NCI-H69 (cell line): ENCODE data around the gene DPPA4.
"Not testable (repeated sequence)": the region's sequence is repeated elsewhere in the genome, so short reads cannot be mapped to it uniquely, and the experiment has no call there.

ENCODE experiments used
- DNase-seq: peaks from one replicate; lab custom pipeline; 2025; lab: John Stamatoyannopoulos, UW

DPPA4 gene

GRCh38 chr3:109337393-109337792, at the start of gene DPPA4:
TSS of gene DPPA4 (minus strand) at chr3:109337546. CDS start at chr3:109337517, 29 bp downstream.
- DNase-seq: no peak

- no peak for DNase-seq
These were observed 48.3 kb upstream of the DPPA4 start for GRCh38 chr3:109385442-109386318.

GRCh38 chr3:109384164-109384563, 46.8 kb upstream of the DPPA4 start:
- DNase-seq: no peak

- no peak for DNase-seq
These were observed 45.2 kb upstream of the DPPA4 start for GRCh38 chr3:109382588-109382987.

- DNase-seq: no peak
These were observed 38.6 kb upstream of the DPPA4 start for GRCh38 chr3:109375975-109376374.

- not testable (repeated sequence) for DNase-seq
These were observed 37.1 kb upstream of the DPPA4 start for GRCh38 chr3:109374434-109374833.

GRCh38 chr3:109373933-109374332, 36.6 kb upstream of the DPPA4 start:
- DNase-seq: no peak

GRCh38 chr3:109372639-109373038, 35.3 kb upstream of the DPPA4 start:
- DNase-seq: no peak

- DNase-seq: no peak
These were observed 32.2 kb upstream of the DPPA4 start for GRCh38 chr3:109369510-109369909.

GRCh38 chr3:109364088-109364487, 26.7 kb upstream of the DPPA4 start:
- no peak for DNase-seq

GRCh38 chr3:109363634-109364033, 26.3 kb upstream of the DPPA4 start:
- no peak for DNase-seq

- no peak for DNase-seq
These were observed 25.5 kb upstream of the DPPA4 start for GRCh38 chr3:109362823-109363222.

GRCh38 chr3:109358809-109359208, 21.5 kb upstream of the DPPA4 start:
- not testable (repeated sequence) for DNase-seq

GRCh38 chr3:109356442-109357155, 19.3 kb upstream of the DPPA4 start:
- no peak for DNase-seq

- DNase-seq: no peak
These were observed 18.5 kb upstream of the DPPA4 start for GRCh38 chr3:109355625-109356441.

GRCh38 chr3:109353057-109353456, 15.7 kb upstream of the DPPA4 start:
- DNase-seq: no peak

- no peak for DNase-seq
These were observed 13.9 kb upstream of the DPPA4 start for GRCh38 chr3:109351231-109351630.

GRCh38 chr3:109346770-109347295, 9.5 kb upstream of the DPPA4 start:
- DNase-seq: no peak

GRCh38 chr3:109346099-109346498, 8.8 kb upstream of the DPPA4 start:
- no peak for DNase-seq

- no peak for DNase-seq
These were observed 2.6 kb upstream of the DPPA4 start for GRCh38 chr3:109339714-109340648.

- DNase-seq: no peak
These were observed 1.9 kb upstream of the DPPA4 start for GRCh38 chr3:109339197-109339596.
